GM12891 (cell line): Measurements from ENCODE around the gene DENND1C.

ENCODE experiments used
- POLR2AphosphoS5 ChIP-seq: IDR thresholded peaks from 2 replicates; pipeline ENCODE4 v1.6.1; 2011; ENCODE audit warnings: low read depth, low read length, control low read depth
- TAF1 ChIP-seq: IDR thresholded peaks from 2 replicates; pipeline ENCODE4 v1.6.1; 2011; ENCODE audit warnings: low read depth, low read length, control low read depth

DNA sequence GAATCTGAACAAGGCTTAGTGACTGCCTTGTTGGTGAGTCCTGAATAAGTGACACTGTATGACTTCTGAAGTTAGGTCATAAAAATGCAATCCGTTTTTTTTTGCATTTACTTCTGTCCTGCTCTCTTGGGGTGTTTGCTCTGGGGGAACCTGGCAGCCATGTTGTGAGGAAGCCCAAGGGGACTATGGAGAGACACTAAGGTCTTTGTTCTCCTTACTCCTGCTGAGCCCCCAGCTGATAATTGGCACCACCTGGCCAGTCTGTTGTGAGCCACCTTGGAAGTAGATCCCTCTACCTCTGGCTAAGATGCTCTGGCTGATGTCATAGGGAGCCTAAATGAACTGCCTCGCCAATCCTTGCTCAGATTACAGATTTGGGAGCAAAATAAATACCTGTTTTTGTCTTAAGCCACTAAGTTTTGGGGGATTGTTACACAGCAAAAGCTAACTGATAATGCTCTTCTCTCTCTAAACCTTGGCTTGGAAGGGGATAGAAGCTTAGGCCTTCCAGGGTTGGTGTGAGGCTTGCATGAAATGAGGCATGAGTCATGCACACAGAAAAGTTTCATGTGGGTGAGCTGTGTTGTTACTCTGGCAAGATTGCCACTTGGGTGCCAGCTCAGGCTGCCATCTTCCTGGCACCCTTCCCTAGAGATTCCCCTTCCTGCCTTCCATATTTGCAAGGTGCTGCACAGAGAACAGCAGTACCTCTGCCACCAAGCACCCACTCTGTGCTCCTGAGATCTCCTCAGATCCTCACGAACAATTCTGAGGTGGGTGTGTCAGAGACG, 10.4 kb upstream of the DENND1C start:
- no peak for TF ChIP-seq POLR2AphosphoS5
- TF ChIP-seq TAF1 = no peak
